Kidney epithelial cell (primary cell): ENCODE results near the gene QTRT2. TPM values are rescaled to one million over a fixed set of nuclear protein-coding genes. Genes with fewer than 3 reads are reported as not detected.

ENCODE experiments used
- DNase-seq: peaks from one replicate; pipeline ENCODE4 v3.0.0-alpha.2; 2010; ENCODE audit warnings: low read depth
- H3K27me3 ChIP-seq: 2 replicates; pipeline ENCODE4 v1.6.0; 2011; ENCODE audit warnings: low read length; ENCODE audit not compliant: control insufficient read depth, insufficient read depth
- H3K36me3 ChIP-seq: 2 replicates; pipeline ENCODE4 v1.5.1; 2011; ENCODE audit warnings: low read length; ENCODE audit not compliant: control insufficient read depth, insufficient read depth
- H3K4me3 ChIP-seq: 2 replicates; pipeline ENCODE4 v1.5.1; 2011; ENCODE audit warnings: low read depth, mild to moderate bottlenecking, control low read depth, low read length
- total RNA-seq: library from RNA; depleted of rRNA; stranded (reverse); fragments of >200 nt; gene quantifications from 2 replicates; pipeline ENCODE4 v1.2.3, GENCODE V29; 2015
- TF ChIP-seq, protein P1 (sequence below): IDR thresholded peaks from 2 replicates; pipeline ENCODE4 v1.5.1; 2011; ENCODE audit warnings: mild to moderate bottlenecking, moderate library complexity, low read length, control low read depth, inconsistent platforms; ENCODE audit not compliant: insufficient read depth, poor library complexity, severe bottlenecking

The QTRT2 gene
- total RNA-seq, 1 donor from 2014 or later = 30.1 TPM

- H3K4me3 ChIP-seq = no peak overlapping the region
- TF ChIP-seq, protein P1, sequence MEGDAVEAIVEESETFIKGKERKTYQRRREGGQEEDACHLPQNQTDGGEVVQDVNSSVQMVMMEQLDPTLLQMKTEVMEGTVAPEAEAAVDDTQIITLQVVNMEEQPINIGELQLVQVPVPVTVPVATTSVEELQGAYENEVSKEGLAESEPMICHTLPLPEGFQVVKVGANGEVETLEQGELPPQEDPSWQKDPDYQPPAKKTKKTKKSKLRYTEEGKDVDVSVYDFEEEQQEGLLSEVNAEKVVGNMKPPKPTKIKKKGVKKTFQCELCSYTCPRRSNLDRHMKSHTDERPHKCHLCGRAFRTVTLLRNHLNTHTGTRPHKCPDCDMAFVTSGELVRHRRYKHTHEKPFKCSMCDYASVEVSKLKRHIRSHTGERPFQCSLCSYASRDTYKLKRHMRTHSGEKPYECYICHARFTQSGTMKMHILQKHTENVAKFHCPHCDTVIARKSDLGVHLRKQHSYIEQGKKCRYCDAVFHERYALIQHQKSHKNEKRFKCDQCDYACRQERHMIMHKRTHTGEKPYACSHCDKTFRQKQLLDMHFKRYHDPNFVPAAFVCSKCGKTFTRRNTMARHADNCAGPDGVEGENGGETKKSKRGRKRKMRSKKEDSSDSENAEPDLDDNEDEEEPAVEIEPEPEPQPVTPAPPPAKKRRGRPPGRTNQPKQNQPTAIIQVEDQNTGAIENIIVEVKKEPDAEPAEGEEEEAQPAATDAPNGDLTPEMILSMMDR = no peak
- H3K36me3 ChIP-seq = no peaks in the 10 kb centered on the region
- DNase-seq = no peak
- no peaks in the 10 kb centered on the region for H3K27me3 ChIP-seq
These were observed 71.0 kb downstream of the QTRT2 start for GRCh38 chr3:114127517-114127916.

DNA sequence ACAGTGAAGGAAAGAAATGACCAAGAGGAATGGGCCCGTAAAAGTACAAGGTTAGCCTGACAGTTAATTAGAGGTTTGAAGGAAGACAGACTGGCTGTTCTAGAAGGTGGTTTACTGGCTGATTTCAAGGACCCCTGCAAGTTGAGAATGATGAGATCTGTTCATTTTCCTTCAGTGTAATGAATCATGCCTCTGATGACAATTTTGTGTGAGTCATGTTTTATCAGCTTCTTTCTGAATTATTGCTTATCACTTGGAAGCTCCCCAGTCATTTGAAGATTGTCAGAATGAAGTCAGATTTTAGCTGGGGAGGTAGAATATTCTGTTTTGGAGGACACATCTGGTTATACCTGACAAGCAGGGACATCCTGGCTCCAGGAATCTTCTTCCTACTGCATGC lies 71.7 kb downstream of the QTRT2 start:
- TF ChIP-seq, protein P1 = no peak
- H3K27me3 ChIP-seq = no peaks in the 10 kb centered on the region
- H3K36me3 ChIP-seq = no peaks in the 10 kb centered on the region
- DNase-seq = no peak
- no peak overlapping the region for H3K4me3 ChIP-seq

- Histone ChIP-seq H3K36me3 (no peaks in the 10 kb centered on the region), H3K4me3 (no peak overlapping the region), H3K27me3 (no peaks in the 10 kb centered on the region)
- TF ChIP-seq, protein P1 = no peak
- no peak for DNase-seq
These were observed 72.3 kb downstream of the QTRT2 start for GRCh38 chr3:114128826-114129225.

GRCh38 chr3:114132500-114132899 lies 76.0 kb downstream of the QTRT2 start:
- DNase-seq = no peak
- no peak overlapping the region for H3K4me3 ChIP-seq
- no peaks in the 10 kb centered on the region for H3K27me3 ChIP-seq
- no peaks in the 10 kb centered on the region for H3K36me3 ChIP-seq
- TF ChIP-seq, protein P1 = no peak

DNA sequence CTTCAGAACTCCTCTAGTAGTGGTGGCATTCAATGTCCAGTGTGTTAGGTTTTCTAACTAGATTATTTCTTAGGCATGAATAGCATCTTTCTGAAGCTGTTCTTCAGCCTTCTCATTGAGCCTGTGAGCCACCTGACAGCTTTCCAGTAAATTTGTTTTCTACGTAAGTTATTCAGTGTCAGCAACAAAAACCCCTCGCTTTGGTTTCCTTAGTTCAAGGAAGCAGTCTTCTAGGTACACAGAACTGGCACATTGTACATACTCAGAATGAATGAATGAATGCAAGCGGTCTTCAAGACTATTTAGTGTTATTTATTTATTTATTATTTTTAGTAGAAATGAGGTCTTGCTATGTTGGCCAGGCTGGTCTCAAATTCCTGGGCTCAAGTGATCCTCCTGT lies 77.4 kb downstream of the QTRT2 start:
- no peak overlapping the region for H3K4me3 ChIP-seq
- H3K36me3 ChIP-seq = no peaks in the 10 kb centered on the region
- TF ChIP-seq, protein P1 = no peak
- H3K27me3 ChIP-seq = peaks cover 2% of the 10 kb centered on the region
- no peak for DNase-seq

Other genes starting within 250 kb of the QTRT2 start
- gene GRAMD1C, start 217.9 kb upstream of the QTRT2 start, total RNA-seq = 2.0 and 4.1 TPM in 2 replicates
- gene ZDHHC23, start 108.7 kb upstream of the QTRT2 start, total RNA-seq = 4.7 and 8.4 TPM in 2 replicates
- gene CCDC191, start 211 bp upstream of the QTRT2 start, total RNA-seq = 2.0 and 3.4 TPM in 2 replicates
- not detected in 2 replicates for gene DRD3, start 122.3 kb downstream of the QTRT2 start, total RNA-seq
- not detected in 2 replicates for gene ZNF80, start 180.8 kb downstream of the QTRT2 start, total RNA-seq
- gene TIGIT, start 237.3 kb downstream of the QTRT2 start, total RNA-seq = not detected in 2 replicates